Measurements from ENCODE around the gene SPINT1.
A peak's percentile ranks its signal among the peaks of the same experiment; 100 is the strongest.

The SPINT1 gene

GRCh38 chr15:40892447-40893012, 48.7 kb downstream of the SPINT1 start:
- DNase-seq (ENCODE audit: low spot score) = no peak

GRCh38 chr15:40893019-40893670, 49.3 kb downstream of the SPINT1 start:
- DNase-seq (ENCODE audit: low spot score) = no peak

GRCh38 chr15:40893733-40894680, 50.2 kb downstream of the SPINT1 start, which contains the start of gene VPS18:
Gene VPS18 (plus strand): TSS chr15:40894450. CDS start chr15:40894769, 319 bp downstream.
- peak; percentile 98 for DNase-seq (ENCODE audit: low spot score)

GRCh38 chr15:40894681-40895448, 51.0 kb downstream of the SPINT1 start:
- DNase-seq (ENCODE audit: low spot score) = peak; percentile 84

- no peak for DNase-seq (ENCODE audit: low spot score)
Observed at GRCh38 chr15:40899536-40900207, 55.8 kb downstream of the SPINT1 start.

GRCh38 chr15:40900256-40901052, 56.6 kb downstream of the SPINT1 start:
- DNase-seq (ENCODE audit: low spot score) = no peak

GRCh38 chr15:40901053-40901443, 57.2 kb downstream of the SPINT1 start:
- no peak for DNase-seq (ENCODE audit: low spot score)

- no peak for DNase-seq (ENCODE audit: low spot score)
Observed at GRCh38 chr15:40902605-40903561, 59.0 kb downstream of the SPINT1 start.

- no peak for DNase-seq (ENCODE audit: low spot score)
Observed at GRCh38 chr15:40904552-40905201, 60.8 kb downstream of the SPINT1 start.

GRCh38 chr15:40906091-40906990, 62.5 kb downstream of the SPINT1 start:
- peak; percentile 97 for DNase-seq (ENCODE audit: low spot score)

- DNase-seq (ENCODE audit: low spot score) = peak; percentile 39
Observed at GRCh38 chr15:40906991-40907802, 63.3 kb downstream of the SPINT1 start.
